Activated naive CD4-positive, alpha-beta T cell (primary cell): Measurements from ENCODE around the gene NBPF26.
"Not testable (repeated sequence)": the region's sequence is repeated elsewhere in the genome, so short reads cannot be mapped to it uniquely, and the experiment has no call there.

ENCODE experiments used
- DNase-seq, 4 experiments: peaks; one replicate each; lab custom pipeline; 2025; lab: John Stamatoyannopoulos, UW

The NBPF26 gene

GRCh38 chr1:120858144-120858543 lies 134.4 kb downstream of the NBPF26 start:
- DNase-seq: not testable (repeated sequence)

GRCh38 chr1:120859615-120860234 lies 136.0 kb downstream of the NBPF26 start:
- not testable (repeated sequence) for DNase-seq

- not testable (repeated sequence) for DNase-seq
Measured at GRCh38 chr1:120878206-120878605, 154.5 kb downstream of the NBPF26 start.

GRCh38 chr1:120880056-120880455 lies 156.3 kb downstream of the NBPF26 start:
- not testable (repeated sequence) for DNase-seq

GRCh38 chr1:120881934-120882333 lies 158.2 kb downstream of the NBPF26 start:
- DNase-seq: not testable (repeated sequence)
